HG03460 (cell line): ENCODE data around the gene ACTR3.

Experiments used
- ATAC-seq: cut with Tn5 transposase; IDR thresholded peaks from one replicate; pipeline ENCODE4 v1.9.1; 2021; ENCODE audit not compliant: unreplicated experiment

The ACTR3 gene

DNA sequence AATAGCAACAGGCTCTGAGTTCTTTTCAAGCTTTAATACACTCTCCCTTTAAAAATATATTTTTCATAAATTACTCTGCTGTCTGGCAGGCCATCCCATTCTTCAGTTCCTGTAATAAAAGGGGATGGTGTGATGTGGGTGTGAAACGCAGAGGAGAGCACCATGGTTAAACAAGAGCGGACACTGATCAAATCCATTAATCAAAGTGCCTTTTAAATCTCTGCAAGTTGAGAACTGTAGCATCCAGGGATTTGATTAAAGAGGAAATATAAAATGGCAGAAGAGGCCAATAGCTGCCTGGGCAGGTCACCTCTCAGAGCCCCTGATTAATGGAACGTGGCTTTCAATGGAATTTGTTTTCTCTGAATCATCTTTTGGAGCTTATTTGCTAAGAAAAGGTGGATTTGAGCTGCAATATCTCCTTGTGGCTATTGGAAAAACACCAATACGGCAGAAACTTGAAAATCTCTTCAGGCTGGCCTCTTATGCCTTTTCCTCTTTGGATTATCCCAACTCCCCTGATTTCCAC lies 96.9 kb downstream of the ACTR3 start:
- no peak for ATAC-seq

DNA sequence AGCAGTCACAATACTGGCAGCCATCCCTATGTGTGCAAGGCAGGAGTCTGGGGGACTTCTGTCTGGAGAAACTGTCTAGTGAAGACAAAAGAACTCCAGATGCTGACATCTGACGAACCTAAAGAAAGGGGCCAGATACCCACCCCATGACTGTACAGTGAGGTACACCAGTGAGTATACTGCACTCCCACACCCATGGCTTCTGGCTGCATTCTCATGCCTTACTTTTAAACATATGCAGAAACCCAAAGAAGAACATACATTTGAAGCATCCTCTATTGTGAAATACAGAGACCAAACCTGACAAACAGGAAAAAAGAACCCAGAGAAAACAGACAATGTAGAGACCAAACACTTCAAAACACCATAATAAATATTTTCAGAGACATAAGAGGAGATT lies 102.2 kb downstream of the ACTR3 start:
- ATAC-seq, result no peak

DNA sequence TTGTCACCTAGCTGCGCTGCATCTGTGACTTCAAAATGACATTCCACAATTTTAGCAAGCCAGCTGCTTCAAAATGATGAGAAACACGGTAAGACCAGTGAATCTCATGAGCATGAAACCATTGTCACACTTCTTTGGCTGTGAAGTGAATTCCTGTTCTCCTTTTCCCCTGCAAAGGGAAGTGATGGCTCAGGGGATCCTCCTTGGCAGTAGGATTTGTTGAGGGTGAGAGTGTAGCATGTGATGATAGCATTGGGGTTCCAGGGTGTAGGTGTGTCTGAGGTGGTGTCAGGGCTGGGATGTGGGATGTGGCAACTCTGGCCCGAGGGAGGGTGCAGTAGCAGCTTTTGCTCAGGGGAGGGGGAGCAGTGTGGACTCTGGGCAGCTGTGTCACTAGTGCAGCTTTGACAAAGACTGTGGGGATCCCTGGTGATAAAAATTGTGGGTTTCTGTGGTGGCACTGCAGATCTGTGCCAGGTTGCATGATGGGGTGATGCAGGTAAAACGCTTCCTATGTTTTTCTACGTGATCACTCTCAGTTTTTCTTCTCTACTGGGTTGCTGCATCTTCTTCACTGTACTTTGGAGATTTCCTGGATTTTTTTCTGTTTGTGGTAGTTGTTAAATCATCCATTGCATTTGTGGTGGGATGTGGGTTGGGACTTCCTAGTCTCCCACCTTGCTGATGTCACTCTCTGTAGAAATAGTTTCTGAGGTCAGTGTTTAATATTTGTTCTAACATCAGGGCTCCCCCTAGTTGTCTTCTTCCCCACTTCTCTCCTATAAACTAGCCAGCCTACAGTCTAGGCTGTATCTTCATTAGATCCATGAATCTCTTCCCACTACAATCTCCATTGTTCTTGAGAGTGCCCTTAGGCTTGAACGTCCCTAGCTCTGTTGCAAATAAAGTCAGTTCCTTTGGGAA lies 107.0 kb downstream of the ACTR3 start:
- ATAC-seq, result no peak

DNA sequence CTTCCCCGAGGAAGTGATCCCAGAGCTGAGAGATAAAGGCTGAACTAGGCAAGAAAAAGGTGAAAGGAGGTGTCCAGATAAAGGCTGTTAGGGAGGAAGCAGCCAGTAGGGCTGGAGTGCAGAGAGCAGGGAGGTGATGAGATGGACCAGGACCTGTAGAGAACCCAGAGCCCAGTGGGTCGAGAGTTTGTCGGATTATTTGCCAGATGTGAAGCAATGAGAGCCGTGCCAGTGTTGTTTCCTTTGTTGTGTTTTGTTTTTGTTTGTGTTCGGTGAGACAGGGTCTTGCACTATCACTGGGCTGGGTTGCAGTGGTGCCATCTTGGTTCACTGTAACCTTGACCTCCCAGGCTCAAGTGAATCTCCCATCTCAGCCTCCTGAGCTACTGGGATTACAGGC lies 111.3 kb downstream of the ACTR3 start:
- no peak for ATAC-seq

DNA sequence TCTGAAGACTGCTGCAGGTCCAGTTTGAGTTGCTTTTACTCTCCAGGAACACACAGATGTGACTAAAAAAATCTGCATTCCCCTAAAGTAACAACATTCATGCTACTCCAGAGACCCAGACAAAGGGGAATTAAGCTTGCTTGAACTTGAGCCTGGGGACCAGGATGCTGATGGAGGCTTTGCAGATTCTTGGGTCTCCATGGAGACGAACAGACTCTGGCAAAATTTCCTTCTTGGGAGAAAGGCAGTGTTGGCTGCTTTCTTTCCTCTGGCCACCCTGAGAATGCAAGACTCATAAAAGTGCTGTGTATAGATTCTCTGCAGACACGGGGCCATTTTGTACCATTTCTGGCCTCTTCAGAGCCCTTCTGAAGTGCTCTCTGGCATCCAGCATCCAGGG lies 112.0 kb downstream of the ACTR3 start:
- no peak for ATAC-seq

DNA sequence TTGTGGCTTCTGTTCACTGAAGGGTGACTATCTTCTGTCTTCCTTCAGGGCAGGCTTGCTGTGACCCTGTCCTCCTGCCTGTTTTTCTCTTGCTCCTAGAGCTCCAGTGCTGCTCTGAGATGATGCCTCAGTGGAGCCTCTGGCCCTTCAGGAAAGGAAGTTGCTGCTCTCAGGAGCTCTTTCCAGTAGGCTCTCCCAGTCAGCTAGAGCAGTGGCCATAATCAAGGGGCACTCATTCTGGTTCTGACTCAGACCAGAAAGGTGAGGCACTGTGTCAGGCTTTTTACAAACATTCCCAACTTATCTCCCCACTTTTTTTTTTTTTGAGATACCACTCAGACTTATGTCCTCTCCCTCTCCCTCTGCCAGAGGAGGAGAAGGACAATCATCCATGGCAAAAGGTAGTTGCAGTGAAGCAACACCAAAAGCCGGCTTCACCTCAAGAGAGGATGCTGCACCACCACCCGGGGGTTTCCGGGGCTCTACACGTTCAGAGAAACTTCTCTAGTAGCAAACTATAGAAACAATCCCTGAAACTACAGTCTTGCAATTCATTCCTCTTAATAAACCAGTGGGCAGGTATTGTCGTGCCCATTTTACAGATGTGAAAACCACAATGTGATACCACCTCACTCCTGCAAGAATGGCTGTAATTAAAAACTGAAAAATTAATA lies 115.4 kb downstream of the ACTR3 start:
- ATAC-seq, result no peak

DNA sequence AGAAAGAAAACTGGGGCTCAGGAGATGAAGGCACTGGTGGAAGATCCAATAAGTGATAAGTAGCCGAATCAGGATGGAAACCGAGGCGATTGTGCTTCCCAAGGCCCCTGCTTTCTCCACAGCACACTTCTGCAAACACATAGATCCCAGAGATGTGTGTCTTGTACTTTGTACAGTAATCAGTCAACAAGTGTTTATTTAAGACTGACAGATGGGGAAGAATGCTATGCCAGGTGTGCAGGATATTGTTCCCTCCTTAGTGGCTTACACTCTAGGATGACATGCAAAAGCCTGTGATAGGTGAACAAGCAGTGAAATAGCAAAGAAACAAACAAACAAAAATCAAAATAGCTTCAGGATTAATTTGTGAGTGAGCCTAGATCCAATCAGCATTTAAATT lies 116.6 kb downstream of the ACTR3 start:
- no peak for ATAC-seq

DNA sequence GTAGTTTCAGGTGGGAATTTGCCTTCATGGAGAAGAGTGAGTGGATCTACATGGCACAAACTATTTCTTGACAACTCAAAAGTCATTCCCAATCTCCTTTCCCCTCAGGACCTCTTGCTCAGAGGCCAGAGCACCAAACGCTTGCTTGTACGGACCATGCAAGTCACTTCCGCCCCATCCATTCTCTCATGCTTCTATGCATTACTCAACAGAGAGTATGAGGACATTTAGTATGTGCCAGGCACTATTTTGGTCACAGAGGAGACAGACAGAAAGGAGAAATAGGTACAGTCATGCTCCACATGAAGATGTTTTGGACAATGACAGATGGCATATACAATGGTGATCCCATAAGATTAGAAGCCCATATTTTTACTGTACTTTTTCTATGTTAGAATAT lies 117.5 kb downstream of the ACTR3 start:
- no peak for ATAC-seq

DNA sequence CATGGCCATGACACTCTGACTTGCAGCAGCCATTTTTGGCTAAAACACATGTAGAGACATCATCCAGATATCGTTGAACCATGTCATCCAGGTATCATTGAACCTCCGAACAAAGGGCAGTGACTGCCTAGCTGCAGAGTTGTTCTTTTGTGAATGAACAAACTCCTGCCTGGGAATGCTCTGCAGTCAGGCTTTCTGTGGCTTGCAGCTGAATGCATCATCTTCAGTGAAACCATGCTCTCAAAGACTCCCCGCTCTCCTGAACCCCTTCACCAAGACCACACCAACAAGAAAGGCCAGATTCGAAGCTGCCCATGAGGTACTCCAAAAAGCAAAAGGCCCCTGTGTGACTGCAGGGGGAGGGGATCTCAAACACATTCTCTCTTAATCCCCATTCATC lies 118.8 kb downstream of the ACTR3 start:
- ATAC-seq, result no peak

DNA sequence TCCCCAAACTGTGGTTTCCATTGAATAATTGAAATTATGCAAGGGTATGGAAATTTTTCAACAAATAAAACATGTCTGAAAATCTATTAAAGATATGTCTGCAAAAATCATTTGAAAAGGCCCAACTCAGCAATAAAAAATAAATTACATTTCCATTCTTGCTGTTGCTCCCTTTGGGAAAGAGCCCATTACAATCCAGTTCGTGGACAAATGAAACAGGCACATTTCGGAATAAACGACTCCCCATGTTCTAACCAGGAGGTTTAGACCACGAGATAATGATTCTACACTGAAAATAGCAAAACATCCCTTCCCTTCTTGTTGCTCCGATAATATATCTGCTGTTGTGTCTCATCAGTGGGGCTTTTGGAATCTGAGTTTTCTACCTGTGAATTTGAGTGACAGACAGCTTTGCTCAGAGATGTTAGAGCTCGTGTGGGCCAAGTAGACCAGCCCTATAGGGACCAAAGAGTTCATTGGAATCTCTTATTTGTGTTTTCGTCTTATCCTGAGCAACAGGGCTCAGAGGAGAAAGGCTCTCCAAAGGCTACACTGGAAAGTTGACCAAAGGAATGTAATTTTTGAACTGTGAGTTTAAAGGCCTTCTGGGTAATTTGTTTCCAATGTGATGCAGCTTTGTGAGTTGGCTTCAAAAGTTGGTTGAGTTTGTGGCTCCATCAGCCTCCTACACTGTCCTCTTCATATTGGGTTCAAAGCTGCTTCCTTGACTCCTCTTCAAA lies 119.5 kb downstream of the ACTR3 start:
- no peak for ATAC-seq

DNA sequence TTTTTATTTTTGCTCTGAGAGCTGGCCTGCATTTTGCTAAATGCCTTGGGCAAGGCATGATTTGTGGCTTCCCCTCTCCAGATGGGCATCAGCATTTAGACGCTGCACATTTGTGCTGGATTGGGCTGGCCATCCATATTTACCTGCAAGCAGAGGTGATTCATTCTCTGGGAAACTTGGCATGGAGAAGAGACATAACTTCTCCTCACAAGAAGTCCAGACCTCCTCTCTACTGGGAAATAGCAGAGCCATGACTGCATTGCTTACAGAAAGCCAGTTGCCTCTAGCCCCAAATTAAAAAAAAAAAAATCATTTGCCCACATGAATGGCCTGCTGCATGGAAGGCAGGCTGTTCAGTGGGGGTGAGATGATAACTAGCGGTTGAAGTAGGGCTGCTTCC lies 120.1 kb downstream of the ACTR3 start:
- no peak for ATAC-seq

DNA sequence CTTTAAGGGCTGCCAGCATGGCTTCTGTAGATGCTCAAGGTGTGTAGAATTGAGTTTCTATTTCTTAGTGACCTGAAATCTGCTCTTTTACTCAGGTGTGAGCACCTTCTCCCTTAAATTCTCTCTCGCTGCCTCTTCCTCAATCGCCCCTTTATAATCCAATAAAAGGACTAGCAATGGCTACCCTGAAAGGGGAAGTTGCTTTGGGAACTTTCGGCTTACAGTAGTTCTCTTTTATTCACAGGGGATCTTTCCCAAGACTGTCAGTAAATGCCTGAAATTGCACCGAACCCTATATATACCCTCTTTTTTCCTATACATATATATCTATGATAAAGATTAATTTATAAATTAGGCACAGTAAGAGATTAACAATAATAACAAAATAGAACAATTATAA lies 121.8 kb downstream of the ACTR3 start:
- ATAC-seq, result no peak
